Esophagus squamous epithelium (tissue), 5 donors: ENCODE data around the gene TMEM123. TPM values are rescaled to one million over a fixed set of nuclear protein-coding genes. Genes with fewer than 3 reads are reported as not detected.
"Not testable (repeated sequence)": the region's sequence is repeated elsewhere in the genome, so short reads cannot be mapped to it uniquely, and the experiment has no call there.

Experiments used
- DNase-seq: peaks from one replicate; lab custom pipeline; 2025; lab: John Stamatoyannopoulos, UW
- H3K27ac ChIP-seq, 4 donors: fragments of 200-600 bp; sonication (generic); one replicate each; pipeline ENCODE4 v1.5.1; 2016 to 2019; ENCODE audit warnings: mild to moderate bottlenecking in 1 of 4
- H3K27me3 ChIP-seq, 4 donors: fragments of 200-600 bp; sonication (generic); 1 replicate in 3 of 4; 2 replicates in 1 of 4; pipeline versions ENCODE4 v1.5.1 to v1.6.0; 2017 to 2021; ENCODE audit warnings: antibody characterized with exemption in 1 of 4
- H3K36me3 ChIP-seq, 3 donors: fragments of 200-600 bp; sonication (generic); one replicate each; pipeline ENCODE4 v1.5.1; 2016 to 2019
- H3K4me1 ChIP-seq, 3 donors: fragments of 200-600 bp; sonication (generic); one replicate each; pipeline ENCODE4 v1.5.1; 2017 to 2019
- H3K4me3 ChIP-seq, 4 donors: fragments of 200-600 bp; sonication (generic); 1 replicate in 3 of 4; 2 replicates in 1 of 4; pipeline ENCODE4 v1.5.1; 2016 to 2019; ENCODE audit warnings: mild to moderate bottlenecking in 2 of 4, moderate library complexity in 1 of 4
- H3K9me3 ChIP-seq, 3 donors: fragments of 200-600 bp; sonication (generic); one replicate each; pipeline ENCODE4 v1.5.1; 2016 to 2019
- CTCF ChIP-seq, 6 experiments: fragments of 450-650 bp in 4 of 6; fragments of 200-600 bp in 2 of 6; sonication (generic) in 2 of 6; IDR thresholded peaks; one replicate each; pipeline ENCODE4 v1.5.1; 2016 to 2019; ENCODE audit warnings: antibody characterized with exemption in 6 of 6, mild to moderate bottlenecking in 4 of 6, moderate library complexity in 4 of 6
- POLR2A ChIP-seq, 4 donors: fragments of 450-650 bp; IDR thresholded peaks; one replicate each; pipeline ENCODE4 v1.6.1; 2017; ENCODE audit warnings: antibody characterized with exemption in 4 of 4, mild to moderate bottlenecking in 4 of 4, moderate library complexity in 3 of 4
- WGBS, 2 donors: methylation state at CpG; one replicate each; pipeline ENCODE4 v1.1.5; 2018; 5-methylcytosine and 5-hydroxymethylcytosine counted together
- intact Hi-C: fragments of 100-400 bp; cut with DNase I; formaldehyde crosslinking; loops from one replicate; pipeline ENCODE4 v1.15.0; 2022
- total RNA-seq, 4 donors: library from RNA; depleted of rRNA; stranded (reverse); fragments of >200 nt; gene quantifications; one replicate each; pipeline ENCODE4 v1.1.0, GENCODE V29; 2016
- donor health status: DM: yes; HTN: yes; CAD: no.

Gene TMEM123
- total RNA-seq, 4 donors from 2014 or later, result 53.2 to 152 (median 128) TPM

GRCh38 chr11:102438311-102439062 is 14.1 kb downstream of the TMEM123 start:
- peaks cover 0 to 18% (median 0%) of the 10 kb centered on the region in 3 donors for H3K4me1 ChIP-seq
- TF ChIP-seq CTCF (IDR thresholded peaks at IDR 0.05) (no peak), POLR2A (IDR thresholded peaks at IDR 0.05) (no peak)
- intact Hi-C loops, result no loop called here
- H3K36me3 ChIP-seq, result peaks cover 0 to 22% (median 0%) of the 10 kb centered on the region in 3 donors
- no peak for DNase-seq
- no peak overlapping the region for H3K4me3 ChIP-seq
- no peak overlapping the region for H3K27ac ChIP-seq
- H3K9me3 ChIP-seq, result no peaks in the 10 kb centered on the region
- H3K27me3 ChIP-seq, result no peaks in the 10 kb centered on the region
- WGBS, 2 donors, result 84 to 88% methylated on average over 5 to 8 of the region's 18 CpGs

- Histone ChIP-seq H3K27ac (no peak overlapping the region), H3K9me3 (peaks cover 0 to 4% (median 3%) of the 10 kb centered on the region in 3 donors), H3K27me3 (no peaks in the 10 kb centered on the region), H3K4me1 (peaks cover 0 to 18% (median 0%) of the 10 kb centered on the region in 3 donors), H3K4me3 (no peak overlapping the region), H3K36me3 (peaks cover 0 to 26% (median 4%) of the 10 kb centered on the region in 3 donors)
- intact Hi-C loops, result no loop called here
- DNase-seq, result no peak
- WGBS, 2 donors, result 68 to 74% methylated on average over 2 of the region's 2 CpGs
- TF ChIP-seq CTCF (IDR thresholded peaks at IDR 0.05) (no peak), POLR2A (IDR thresholded peaks at IDR 0.05) (no peak)
These were observed 14.8 kb downstream of the TMEM123 start for GRCh38 chr11:102437727-102438126.

- Histone ChIP-seq H3K9me3 (peaks cover 0 to 7% (median 6%) of the 10 kb centered on the region in 3 donors), H3K4me1 (peaks cover 0 to 18% (median 0%) of the 10 kb centered on the region in 3 donors), H3K27me3 (no peaks in the 10 kb centered on the region), H3K4me3 (no peak overlapping the region), H3K36me3 (peaks cover 0 to 33% (median 7%) of the 10 kb centered on the region in 3 donors), H3K27ac (no peak overlapping the region)
- 83 to 94% methylated on average over 1 to 2 of the region's 2 CpGs for WGBS, 2 donors
- intact Hi-C loops, result no loop called here
- DNase-seq, result no peak
- TF ChIP-seq POLR2A (IDR thresholded peaks at IDR 0.05) (no peak), CTCF (IDR thresholded peaks at IDR 0.05) (no peak)
These were observed 15.6 kb downstream of the TMEM123 start for GRCh38 chr11:102436976-102437375.

- WGBS, 2 donors, result 64 to 68% methylated on average over 3 of the region's 3 CpGs
- H3K9me3 ChIP-seq, result peaks cover 0 to 7% (median 6%) of the 10 kb centered on the region in 3 donors
- H3K4me3 ChIP-seq, result no peak overlapping the region
- peaks cover 0 to 18% (median 0%) of the 10 kb centered on the region in 3 donors for H3K4me1 ChIP-seq
- intact Hi-C loops, result no loop called here
- no peak overlapping the region for H3K27ac ChIP-seq
- TF ChIP-seq CTCF (IDR thresholded peaks at IDR 0.05), result no peak
- TF ChIP-seq POLR2A (IDR thresholded peaks at IDR 0.05), result no peak
- no peaks in the 10 kb centered on the region for H3K27me3 ChIP-seq
- H3K36me3 ChIP-seq, result peaks cover 0 to 38% (median 7%) of the 10 kb centered on the region in 3 donors
- DNase-seq, result no peak
These were observed 16.0 kb downstream of the TMEM123 start for GRCh38 chr11:102436561-102436960.

- TF ChIP-seq POLR2A (IDR thresholded peaks at IDR 0.05) (no peak), CTCF (IDR thresholded peaks at IDR 0.05) (no peak)
- 90 to 92% methylated on average over 3 of the region's 3 CpGs for WGBS, 2 donors
- H3K27ac ChIP-seq, result no peak overlapping the region
- intact Hi-C loops, result no loop called here
- no peak overlapping the region for H3K4me3 ChIP-seq
- H3K4me1 ChIP-seq, result peaks cover 0 to 21% (median 2%) of the 10 kb centered on the region in 3 donors
- DNase-seq, result no peak
- H3K27me3 ChIP-seq, result no peaks in the 10 kb centered on the region
- peaks cover 0 to 7% (median 6%) of the 10 kb centered on the region in 3 donors for H3K9me3 ChIP-seq
- H3K36me3 ChIP-seq, result peaks cover 0 to 40% (median 7%) of the 10 kb centered on the region in 3 donors
These were observed 16.9 kb downstream of the TMEM123 start for GRCh38 chr11:102435688-102436087.

GRCh38 chr11:102433571-102433970 is 19.0 kb downstream of the TMEM123 start:
- intact Hi-C loops, H3K9me3 ChIP-seq, DNase-seq, H3K27ac ChIP-seq, H3K4me3 ChIP-seq, H3K27me3 ChIP-seq: not testable (repeated sequence)
- 86 to 90% methylated on average over 3 of the region's 3 CpGs for WGBS, 2 donors
- H3K4me1 ChIP-seq, result peaks cover 0 to 33% (median 13%) of the 10 kb centered on the region in 3 donors
- H3K36me3 ChIP-seq, result peaks cover 0 to 33% (median 7%) of the 10 kb centered on the region in 3 donors

- WGBS, 2 donors, result 90 to 97% methylated on average over 2 of the region's 2 CpGs
- H3K27ac ChIP-seq, H3K27me3 ChIP-seq, intact Hi-C loops, H3K9me3 ChIP-seq, H3K4me3 ChIP-seq, DNase-seq: not testable (repeated sequence)
- Histone ChIP-seq H3K36me3 (peaks cover 0 to 30% (median 7%) of the 10 kb centered on the region in 3 donors), H3K4me1 (peaks cover 0 to 27% (median 13%) of the 10 kb centered on the region in 3 donors)
These were observed 20.0 kb downstream of the TMEM123 start for GRCh38 chr11:102432560-102432959.
